ENCODE data around the gene DNM1. TPM values are rescaled to one million over a fixed set of nuclear protein-coding genes. Genes with fewer than 3 reads are reported as not detected.
A peak's percentile ranks its signal among the peaks of the same experiment; 100 is the strongest.
"Not testable (repeated sequence)": the region's sequence is repeated elsewhere in the genome, so short reads cannot be mapped to it uniquely, and the experiment has no call there.

Gene DNM1
- total RNA-seq, 2 donors from 2014 or later, result 1.3 to 2.2 TPM

DNA sequence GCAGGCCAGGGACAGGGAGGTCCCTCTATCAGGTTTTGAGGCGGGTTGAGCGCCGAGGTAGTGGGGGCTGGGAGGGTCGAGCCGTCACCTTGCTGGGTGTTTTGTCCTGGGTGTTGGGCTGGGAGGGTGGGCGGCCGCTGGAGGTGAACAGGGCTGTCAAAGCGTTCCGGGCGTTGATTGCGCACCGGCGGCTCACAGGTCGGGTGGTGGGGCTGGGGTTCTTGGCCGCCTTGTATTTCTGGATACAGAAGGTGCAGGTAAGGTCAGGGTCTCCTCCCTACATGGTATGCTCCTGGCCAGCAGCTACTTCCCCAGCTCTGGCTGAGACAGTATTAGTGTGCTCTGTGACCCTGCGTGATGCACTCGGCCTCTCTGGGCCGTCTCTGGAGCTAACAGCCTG is 37.0 kb upstream of the DNM1 start:
- Mint-ChIP-seq H3K36me3 (ENCODE audit: low read depth) (peaks cover 6% of the 10 kb centered on the region), H3K4me3 (no peak overlapping the region), H3K27ac (no peak overlapping the region), H3K27me3 (no peaks in the 10 kb centered on the region), H3K4me1 (peaks cover 15% of the 10 kb centered on the region)
- ATAC-seq, result no peak
- H3K9me3 ChIP-seq (ENCODE audit: control insufficient read depth, low read length, poor library complexity, severe bottlenecking), result no peaks in the 10 kb centered on the region
- no peak for DNase-seq

GRCh38 chr9:128167209-128167608 is 36.0 kb upstream of the DNM1 start:
- ATAC-seq, result no peak
- Mint-ChIP-seq H3K27ac (no peak overlapping the region), H3K36me3 (ENCODE audit: low read depth) (peaks cover 6% of the 10 kb centered on the region)

DNA sequence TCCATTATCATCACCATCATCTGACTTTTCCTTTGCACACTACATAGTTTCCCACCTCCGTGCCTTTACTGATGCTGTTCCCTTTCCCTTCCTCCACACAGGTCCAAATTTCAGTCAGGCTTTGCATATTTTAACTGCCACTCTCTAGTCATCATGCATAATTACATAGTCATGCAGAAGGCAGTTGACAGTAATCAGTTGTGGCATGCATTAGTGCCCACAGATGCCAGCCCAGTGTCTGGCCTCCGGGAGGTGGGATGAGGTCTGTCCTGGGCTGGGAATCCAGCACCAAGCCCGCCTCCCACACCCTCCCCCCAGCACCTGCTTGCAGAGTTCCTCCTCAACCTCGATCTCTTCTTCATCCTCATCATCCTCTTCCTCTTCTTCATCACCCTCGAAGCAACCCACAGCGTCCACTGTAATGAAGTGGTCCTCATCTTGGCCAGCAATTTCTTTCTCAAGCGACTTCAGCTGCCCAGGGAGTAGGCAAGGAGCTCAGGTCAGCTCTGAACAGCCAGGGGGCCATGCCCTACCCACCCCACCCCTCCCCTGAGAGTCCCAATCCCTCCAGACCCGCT is 34.4 kb upstream of the DNM1 start:
- H3K4me1 Mint-ChIP-seq, result peaks cover 7% of the 10 kb centered on the region
- no peak for DNase-seq
- peaks cover 4% of the 10 kb centered on the region for H3K36me3 Mint-ChIP-seq (ENCODE audit: low read depth)
- H3K9me3 ChIP-seq (ENCODE audit: control insufficient read depth, low read length, poor library complexity, severe bottlenecking), result no peaks in the 10 kb centered on the region
- ATAC-seq, result no peak
- no peaks in the 10 kb centered on the region for H3K27me3 Mint-ChIP-seq
- H3K4me3 Mint-ChIP-seq, result no peak overlapping the region
- H3K27ac Mint-ChIP-seq, result no peak overlapping the region

More at GRCh38 chr9:128167209-128167608, 36.0 kb upstream of the DNM1 start:
- no peak for DNase-seq
- Mint-ChIP-seq H3K4me3 (no peak overlapping the region), H3K27me3 (no peaks in the 10 kb centered on the region), H3K4me1 (peaks cover 13% of the 10 kb centered on the region)
- H3K9me3 ChIP-seq (ENCODE audit: control insufficient read depth, low read length, poor library complexity, severe bottlenecking), result no peaks in the 10 kb centered on the region

GRCh38 chr9:128169492-128169891 is 33.7 kb upstream of the DNM1 start:
- no peak for DNase-seq
- Mint-ChIP-seq H3K4me1 (peaks cover 7% of the 10 kb centered on the region), H3K27ac (no peak overlapping the region), H3K27me3 (no peaks in the 10 kb centered on the region), H3K36me3 (ENCODE audit: low read depth) (peaks cover 4% of the 10 kb centered on the region), H3K4me3 (no peak overlapping the region)
- ATAC-seq, result no peak
- no peaks in the 10 kb centered on the region for H3K9me3 ChIP-seq (ENCODE audit: control insufficient read depth, low read length, poor library complexity, severe bottlenecking)

- ATAC-seq, result no peak
- no peaks in the 10 kb centered on the region for H3K9me3 ChIP-seq (ENCODE audit: control insufficient read depth, low read length, poor library complexity, severe bottlenecking)
- peaks cover 7% of the 10 kb centered on the region for H3K4me1 Mint-ChIP-seq
- H3K4me3 Mint-ChIP-seq, result no peak overlapping the region
- no peak for DNase-seq
- H3K27ac Mint-ChIP-seq, result no peak overlapping the region
- H3K27me3 Mint-ChIP-seq, result no peaks in the 10 kb centered on the region
- H3K36me3 Mint-ChIP-seq (ENCODE audit: low read depth), result peaks cover 4% of the 10 kb centered on the region
These were observed 33.3 kb upstream of the DNM1 start for GRCh38 chr9:128169925-128170324.

- no peak for ATAC-seq
- Mint-ChIP-seq H3K4me1 (peaks cover 3% of the 10 kb centered on the region), H3K27ac (no peak overlapping the region), H3K4me3 (no peak overlapping the region), H3K27me3 (no peaks in the 10 kb centered on the region), H3K36me3 (ENCODE audit: low read depth) (peaks cover 2% of the 10 kb centered on the region)
- no peaks in the 10 kb centered on the region for H3K9me3 ChIP-seq (ENCODE audit: control insufficient read depth, low read length, poor library complexity, severe bottlenecking)
- no peak for DNase-seq
These were observed 29.1 kb upstream of the DNM1 start for GRCh38 chr9:128174062-128174461.

GRCh38 chr9:128175102-128175563 is 28.0 kb upstream of the DNM1 start:
- H3K4me1 Mint-ChIP-seq, result peaks cover 3% of the 10 kb centered on the region
- no peaks in the 10 kb centered on the region for H3K36me3 Mint-ChIP-seq (ENCODE audit: low read depth)
- no peak overlapping the region for H3K4me3 Mint-ChIP-seq
- DNase-seq (no peak), ATAC-seq (no peak)
- H3K9me3 ChIP-seq (ENCODE audit: control insufficient read depth, low read length, poor library complexity, severe bottlenecking), result no peaks in the 10 kb centered on the region
- H3K27ac Mint-ChIP-seq, result no peak overlapping the region
- H3K27me3 Mint-ChIP-seq, result no peaks in the 10 kb centered on the region

DNA sequence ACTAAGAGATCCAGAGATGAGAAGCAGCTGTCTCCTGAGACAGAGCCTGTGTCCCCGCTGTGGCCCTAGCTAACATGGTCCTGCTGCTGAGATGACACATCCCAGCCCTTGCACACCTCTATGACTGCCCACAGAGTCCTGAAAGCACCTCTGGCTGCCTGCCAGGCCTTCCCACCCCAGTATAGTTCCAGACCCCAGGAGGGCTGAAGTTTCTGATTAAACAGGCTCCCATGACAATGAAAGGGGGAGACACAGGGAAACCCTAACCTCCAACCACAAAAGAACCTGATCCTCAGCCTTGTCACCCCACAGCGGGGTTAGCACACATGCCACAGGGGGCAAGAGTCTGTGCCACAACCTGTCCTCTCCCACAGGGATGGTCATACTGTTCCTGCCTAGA is 27.5 kb upstream of the DNM1 start:
- DNase-seq, result no peak
- Mint-ChIP-seq H3K36me3 (ENCODE audit: low read depth) (no peaks in the 10 kb centered on the region), H3K4me1 (peaks cover 3% of the 10 kb centered on the region), H3K4me3 (no peak overlapping the region), H3K27ac (peak overlapping the region; percentile 49), H3K27me3 (no peaks in the 10 kb centered on the region)
- ATAC-seq, result no peak
- no peaks in the 10 kb centered on the region for H3K9me3 ChIP-seq (ENCODE audit: control insufficient read depth, low read length, poor library complexity, severe bottlenecking)

- H3K4me1 Mint-ChIP-seq, result peaks cover 3% of the 10 kb centered on the region
- peaks cover 4% of the 10 kb centered on the region for H3K36me3 Mint-ChIP-seq (ENCODE audit: low read depth)
- no peak for DNase-seq
- no peaks in the 10 kb centered on the region for H3K27me3 Mint-ChIP-seq
- ATAC-seq, result no peak
- no peak overlapping the region for H3K27ac Mint-ChIP-seq
- H3K9me3 ChIP-seq (ENCODE audit: control insufficient read depth, low read length, poor library complexity, severe bottlenecking), result no peaks in the 10 kb centered on the region
- no peak overlapping the region for H3K4me3 Mint-ChIP-seq
These were observed 24.3 kb upstream of the DNM1 start for GRCh38 chr9:128178806-128179431.

DNA sequence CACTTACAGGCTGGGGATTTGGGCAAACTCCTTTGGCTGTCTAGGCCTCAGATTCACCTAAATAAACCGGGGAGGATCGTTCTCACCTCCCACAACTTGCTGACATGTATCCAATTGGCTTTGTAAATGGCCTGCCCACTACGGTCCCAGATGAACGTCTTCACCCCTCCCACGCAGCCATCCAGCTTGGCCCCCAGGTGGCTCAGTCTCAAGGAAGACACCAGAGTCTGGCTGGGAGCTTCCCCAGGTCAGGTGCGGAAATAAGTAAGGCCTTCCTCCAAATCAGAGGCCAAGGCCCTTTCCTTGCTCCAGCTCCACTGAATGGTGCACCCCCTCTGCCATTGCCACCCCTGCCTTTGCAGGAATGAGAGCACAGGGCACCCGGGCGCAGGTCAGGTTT is 23.2 kb upstream of the DNM1 start:
- H3K9me3 ChIP-seq (ENCODE audit: control insufficient read depth, low read length, poor library complexity, severe bottlenecking), result no peaks in the 10 kb centered on the region
- Mint-ChIP-seq H3K4me1 (peaks cover 3% of the 10 kb centered on the region), H3K36me3 (ENCODE audit: low read depth) (peaks cover 4% of the 10 kb centered on the region), H3K27ac (no peak overlapping the region), H3K27me3 (no peaks in the 10 kb centered on the region), H3K4me3 (no peak overlapping the region)
- no peak for DNase-seq
- no peak for ATAC-seq

DNA sequence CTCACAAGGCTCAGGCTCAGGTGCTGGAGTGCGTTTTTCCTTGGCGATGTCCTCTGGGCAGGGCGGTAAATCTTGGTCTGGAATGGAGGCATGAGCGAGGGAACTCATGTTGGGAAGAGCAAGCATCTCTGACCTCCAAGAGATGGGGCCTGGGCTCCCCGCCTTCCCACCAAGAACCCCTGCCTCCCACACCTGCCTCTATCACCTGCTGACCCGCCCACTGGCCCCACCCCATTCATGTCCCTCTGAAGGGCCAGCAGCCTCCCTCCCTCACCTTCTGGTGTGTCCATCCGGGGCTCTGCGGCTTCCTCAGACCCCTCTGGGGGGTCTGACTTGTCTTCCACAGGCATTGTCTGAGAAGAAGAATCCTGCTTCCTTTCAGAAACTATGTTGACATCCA is 22.7 kb upstream of the DNM1 start:
- Mint-ChIP-seq H3K4me3 (no peak overlapping the region), H3K4me1 (no peaks in the 10 kb centered on the region), H3K27ac (no peak overlapping the region), H3K36me3 (ENCODE audit: low read depth) (peaks cover 4% of the 10 kb centered on the region), H3K27me3 (no peaks in the 10 kb centered on the region)
- no peaks in the 10 kb centered on the region for H3K9me3 ChIP-seq (ENCODE audit: control insufficient read depth, low read length, poor library complexity, severe bottlenecking)
- no peak for DNase-seq
- no peak for ATAC-seq

- H3K9me3 ChIP-seq (ENCODE audit: control insufficient read depth, low read length, poor library complexity, severe bottlenecking); H3K4me3 Mint-ChIP-seq; DNase-seq; H3K27ac Mint-ChIP-seq; H3K27me3 Mint-ChIP-seq; H3K36me3 Mint-ChIP-seq (ENCODE audit: low read depth); H3K4me1 Mint-ChIP-seq; ATAC-seq: not testable (repeated sequence)
These were observed 21.7 kb upstream of the DNM1 start for GRCh38 chr9:128181480-128181879.

DNA sequence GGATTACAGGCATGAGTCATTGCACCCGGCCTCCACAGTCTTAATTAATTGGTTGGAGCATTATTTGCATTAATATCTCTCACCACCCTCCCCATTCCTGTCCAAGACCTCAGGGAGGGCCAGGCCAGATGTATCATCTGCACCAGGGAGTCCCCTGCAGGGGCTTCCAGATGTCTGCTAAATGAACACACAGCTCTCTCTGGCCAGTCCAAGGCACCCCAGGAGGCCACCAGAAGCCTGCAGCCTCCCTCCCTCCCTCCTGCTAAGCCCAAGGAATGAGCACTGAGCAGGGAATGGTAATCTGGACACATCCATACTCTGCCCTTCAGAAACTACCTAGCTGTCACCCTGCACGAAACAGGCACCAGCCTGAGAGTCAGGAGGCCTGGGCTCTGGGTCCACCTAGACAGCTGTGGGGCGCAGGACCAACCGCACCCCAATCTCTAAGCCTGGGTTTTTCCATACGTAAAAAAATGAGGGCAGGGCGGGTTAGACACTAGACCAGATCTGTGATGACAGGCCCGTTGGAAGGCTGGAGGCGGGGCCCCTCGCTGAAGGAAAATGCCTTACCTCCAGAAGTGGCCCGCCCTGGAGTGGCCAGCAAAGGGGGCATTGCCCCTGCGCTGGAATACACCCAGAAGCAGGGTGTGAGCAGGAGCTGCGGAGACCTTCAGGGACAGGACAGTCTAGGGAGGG is 20.1 kb upstream of the DNM1 start:
- H3K4me1 Mint-ChIP-seq, result peaks cover 7% of the 10 kb centered on the region
- peaks cover 8% of the 10 kb centered on the region for H3K36me3 Mint-ChIP-seq (ENCODE audit: low read depth)

More for the DNA sequence above, 20.1 kb upstream of the DNM1 start:
- H3K27me3 Mint-ChIP-seq, result no peaks in the 10 kb centered on the region
- no peak overlapping the region for H3K4me3 Mint-ChIP-seq
- DNase-seq, result no peak
- H3K9me3 ChIP-seq (ENCODE audit: control insufficient read depth, low read length, poor library complexity, severe bottlenecking), result no peaks in the 10 kb centered on the region
- H3K27ac Mint-ChIP-seq, result no peak overlapping the region
- ATAC-seq, result no peak

Measured in T-helper 17 cell (primary cell).